H1 (cell line): ENCODE results near the gene GCLC.

Source experiments
- CHD2 ChIP-seq: IDR thresholded peaks from 2 replicates; pipeline ENCODE4 v1.6.1; 2012; ENCODE audit warnings: low read length, improper control_type of control experiment
- CTCF ChIP-seq, 3 experiments: IDR thresholded peaks; 1 replicate in 2 of 3; 2 replicates in 1 of 3; pipeline versions ENCODE4 v1.5.1 to v1.6.1; 2011; ENCODE audit warnings: low read length in 3 of 3, mild to moderate bottlenecking in 3 of 3, inconsistent platforms in 2 of 3, low read depth in 1 of 3, moderate library complexity in 1 of 3; ENCODE audit not compliant: insufficient read depth in 1 of 3; ENCODE audit errors: control extremely low read depth in 1 of 3
- EP300 ChIP-seq, 2 experiments: IDR thresholded peaks; 1 replicate in 1 of 2; 2 replicates in 1 of 2; pipeline ENCODE4 v1.6.1; 2011 to 2012; ENCODE audit warnings: low read depth in 2 of 2, low read length in 2 of 2, mild to moderate bottlenecking in 2 of 2, borderline replicate concordance in 1 of 2, inconsistent platforms in 1 of 2, moderate library complexity in 1 of 2
- FOSL1 ChIP-seq: IDR thresholded peaks from 2 replicates; pipeline ENCODE4 v1.6.1; 2011; ENCODE audit warnings: mild to moderate bottlenecking, low read depth, low read length, moderate library complexity; ENCODE audit not compliant: insufficient read depth
- POLR2A ChIP-seq, 2 experiments: IDR thresholded peaks; 1 replicate in 1 of 2; 2 replicates in 1 of 2; pipeline ENCODE4 v1.6.1; 2011; ENCODE audit warnings: low read depth in 2 of 2, low read length in 2 of 2, mild to moderate bottlenecking in 2 of 2; ENCODE audit errors: control extremely low read depth in 1 of 2
- RAD21 ChIP-seq, 2 experiments: IDR thresholded peaks in 1 of 2; conservative IDR thresholded peaks in 1 of 2; 2 replicates each; pipeline ENCODE4 v1.6.1; 2011; ENCODE audit warnings: low read depth in 2 of 2, low read length in 2 of 2, improper control_type of control experiment in 1 of 2, inconsistent platforms in 1 of 2, mild to moderate bottlenecking in 1 of 2, moderate library complexity in 1 of 2
- SP1 ChIP-seq: IDR thresholded peaks from 2 replicates; pipeline ENCODE4 v1.6.1; 2011; ENCODE audit warnings: low read depth, low read length
- SRF ChIP-seq: IDR thresholded peaks from 2 replicates; pipeline ENCODE4 v1.6.1; 2011; ENCODE audit warnings: mild to moderate bottlenecking, low read depth, low read length, moderate library complexity
- TAF1 ChIP-seq: IDR thresholded peaks from 2 replicates; pipeline ENCODE4 v1.6.1; 2011; ENCODE audit warnings: mild to moderate bottlenecking, low read depth, low read length

GRCh38 chr6:53518862-53519261 is 26.0 kb downstream of the GCLC start:
- TF ChIP-seq POLR2A (IDR thresholded peaks at IDR 0.05; ENCODE audit: control extremely low read depth in 1 of 2, low read depth in 2 of 2, low read length in 2 of 2) (no peak), SRF (no peak), RAD21 (IDR thresholded peaks at IDR 0.05 in 1 of 2, conservative IDR thresholded peaks at IDR 0.05 in 1 of 2; ENCODE audit: low read depth in 2 of 2, low read length in 2 of 2) (no peak), TAF1 (no peak), SP1 (no peak), EP300 (IDR thresholded peaks at IDR 0.05; ENCODE audit: borderline replicate concordance in 1 of 2, low read depth in 2 of 2, low read length in 2 of 2) (no peak), CHD2 (no peak), CTCF (IDR thresholded peaks at IDR 0.05; ENCODE audit: control extremely low read depth in 1 of 3, insufficient read depth in 1 of 3, low read depth in 1 of 3, low read length in 3 of 3) (no peak), FOSL1 (no peak)
